GM21619 (cell line): ENCODE data around the gene GLCCI1.
"Not testable (repeated sequence)": the region's sequence is repeated elsewhere in the genome, so short reads cannot be mapped to it uniquely, and the experiment has no call there.

Experiments
- ATAC-seq: cut with Tn5 transposase; IDR thresholded peaks from one replicate; pipeline ENCODE4 v1.9.1; 2021; ENCODE audit not compliant: unreplicated experiment

GLCCI1 gene

DNA sequence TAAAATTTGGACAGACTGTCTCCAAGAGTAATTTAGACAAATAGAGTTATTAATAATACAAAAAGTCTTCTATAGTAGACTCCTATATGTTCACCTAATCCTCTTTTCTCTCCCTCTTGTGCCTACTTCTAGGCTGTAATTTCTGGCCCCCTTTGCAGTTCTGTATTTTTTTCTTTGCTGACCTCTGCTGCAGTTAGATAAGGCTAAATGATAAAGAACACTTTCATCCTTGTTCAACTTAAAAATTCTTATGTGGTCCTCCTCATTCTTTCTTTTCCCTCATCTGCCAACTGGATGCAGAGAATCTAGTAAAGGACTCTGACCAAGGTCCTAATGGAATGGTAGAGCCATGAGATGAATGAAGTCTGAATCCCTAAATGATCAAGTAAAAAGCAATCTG, 20.1 kb downstream of the GLCCI1 start:
- no peak for ATAC-seq

DNA sequence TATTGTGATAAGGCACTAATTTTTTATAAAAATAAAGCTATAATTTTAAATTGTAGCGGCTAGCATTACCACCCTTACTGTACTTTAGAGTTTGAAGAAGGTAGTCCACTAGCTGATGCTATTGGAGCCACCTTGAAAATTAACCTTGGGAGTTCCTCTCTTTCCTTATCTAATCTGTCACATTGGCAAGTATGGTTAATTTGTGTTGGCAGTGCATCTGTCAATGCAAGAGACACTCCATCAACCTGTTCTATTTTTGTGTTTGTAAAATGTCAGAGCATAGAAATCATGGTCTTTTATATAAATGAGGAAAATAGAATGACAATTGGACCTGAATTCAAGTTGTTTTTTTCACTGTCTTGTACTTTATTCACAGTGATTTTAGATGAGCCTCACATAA, 20.5 kb downstream of the GLCCI1 start:
- no peak for ATAC-seq

DNA sequence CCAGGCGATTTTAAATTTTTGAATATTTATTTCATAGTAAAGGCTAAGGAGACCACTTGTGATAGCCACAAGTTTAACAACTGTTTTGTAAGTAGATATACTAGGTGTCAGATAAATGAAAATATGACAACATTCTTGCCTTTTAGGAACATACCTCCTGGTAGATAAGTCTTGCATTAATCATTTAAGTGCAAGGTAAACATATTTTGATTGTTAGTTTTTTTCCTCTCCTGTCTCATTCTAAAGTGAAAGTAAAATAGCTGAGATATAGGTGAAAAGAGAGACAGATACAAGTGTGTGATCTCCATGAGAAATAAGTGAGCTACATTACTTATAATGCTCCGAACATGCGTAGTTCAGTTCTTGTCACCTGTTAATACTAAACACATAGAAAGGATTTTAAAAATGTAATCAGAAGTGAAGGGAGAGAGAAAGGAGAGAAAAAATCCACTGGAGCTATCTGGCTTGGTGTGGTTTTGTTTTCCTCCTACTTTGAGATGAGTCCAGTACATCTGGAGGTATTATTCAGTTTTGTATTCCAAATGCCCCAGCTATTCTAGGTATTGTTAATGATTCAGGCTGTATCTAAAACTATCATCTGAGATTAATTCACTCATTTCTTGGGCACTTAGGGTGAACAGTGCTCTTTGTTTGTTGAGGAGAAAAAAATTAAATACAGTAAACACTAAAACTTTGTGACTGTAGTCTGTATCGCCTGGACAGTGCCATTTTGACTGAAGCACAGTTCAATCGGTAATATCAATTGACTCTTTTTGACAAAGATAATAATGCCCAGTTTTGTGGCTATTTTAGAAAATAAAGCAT, 21.2 kb downstream of the GLCCI1 start:
- no peak for ATAC-seq

DNA sequence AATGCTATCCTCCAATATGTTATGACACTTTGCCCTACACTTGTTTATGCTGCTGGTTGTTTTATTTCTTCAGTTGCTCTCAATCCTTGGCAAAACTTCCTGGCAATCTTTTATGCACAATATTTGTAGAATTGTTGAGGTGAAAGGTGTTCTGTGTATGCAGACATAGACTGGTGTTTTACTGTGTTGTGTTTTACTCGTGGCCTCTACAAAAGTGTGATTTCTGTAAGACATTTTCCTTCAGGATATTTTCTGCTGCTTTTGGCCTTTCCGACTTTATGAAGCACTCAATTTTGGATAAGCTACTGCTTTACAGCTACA, 21.8 kb downstream of the GLCCI1 start:
- ATAC-seq, result no peak

DNA sequence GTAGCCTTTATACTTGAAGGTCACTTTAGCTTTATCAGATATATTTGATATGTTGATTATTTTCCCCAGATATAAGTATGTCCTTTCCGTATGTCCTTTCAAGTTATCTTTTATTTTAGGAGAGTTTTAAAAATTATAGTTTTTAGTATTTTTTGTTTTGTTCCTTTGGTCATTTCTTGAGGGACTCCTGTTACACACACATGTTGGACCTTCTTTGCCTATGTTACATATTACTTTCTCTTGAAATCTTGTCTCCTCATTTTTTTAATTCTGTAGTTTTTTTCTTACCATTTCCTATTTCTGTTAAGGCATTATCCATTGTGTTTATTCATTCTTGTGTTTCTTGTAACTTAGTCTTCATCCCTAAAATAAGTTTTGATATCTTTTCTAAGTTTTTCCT, 23.9 kb downstream of the GLCCI1 start:
- no peak for ATAC-seq

DNA sequence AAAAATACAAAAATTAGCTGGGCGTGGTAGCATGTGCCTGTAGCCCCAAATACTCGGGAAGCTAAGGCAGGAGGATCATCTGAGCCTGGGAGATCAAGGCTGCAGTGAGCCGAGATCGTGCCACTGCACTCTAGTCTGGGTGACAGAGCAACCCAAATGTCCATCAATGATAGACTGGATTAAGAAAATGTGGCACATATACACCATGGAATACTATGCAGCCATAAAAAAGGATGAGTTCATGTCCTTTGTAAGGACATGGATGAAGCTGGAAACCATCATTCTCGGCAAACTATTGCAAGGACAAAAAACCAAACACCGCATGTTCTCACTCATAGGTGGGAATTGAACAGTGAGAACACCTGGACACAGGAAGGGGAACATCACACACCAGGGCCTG, 26.8 kb downstream of the GLCCI1 start:
- not testable (repeated sequence) for ATAC-seq

DNA sequence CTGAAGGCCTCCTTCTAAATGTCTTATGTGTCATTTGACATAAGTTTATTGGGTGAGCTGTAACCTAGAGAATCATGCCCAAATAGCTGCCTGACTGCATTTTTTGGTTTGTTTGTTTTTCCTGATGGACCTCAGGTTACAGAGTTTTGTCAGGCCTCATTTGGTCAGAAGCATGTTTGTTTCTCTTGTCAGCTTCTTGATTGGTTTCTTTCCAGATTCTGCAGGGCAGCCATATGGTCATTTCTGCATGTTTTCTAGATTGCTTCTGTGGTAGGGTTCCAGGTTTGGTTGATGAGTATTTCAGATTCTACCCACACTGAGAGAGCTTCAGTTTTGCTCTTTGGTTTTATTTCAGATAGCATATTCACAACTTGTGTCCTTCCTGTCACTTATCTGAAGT, 28.0 kb downstream of the GLCCI1 start:
- no peak for ATAC-seq

DNA sequence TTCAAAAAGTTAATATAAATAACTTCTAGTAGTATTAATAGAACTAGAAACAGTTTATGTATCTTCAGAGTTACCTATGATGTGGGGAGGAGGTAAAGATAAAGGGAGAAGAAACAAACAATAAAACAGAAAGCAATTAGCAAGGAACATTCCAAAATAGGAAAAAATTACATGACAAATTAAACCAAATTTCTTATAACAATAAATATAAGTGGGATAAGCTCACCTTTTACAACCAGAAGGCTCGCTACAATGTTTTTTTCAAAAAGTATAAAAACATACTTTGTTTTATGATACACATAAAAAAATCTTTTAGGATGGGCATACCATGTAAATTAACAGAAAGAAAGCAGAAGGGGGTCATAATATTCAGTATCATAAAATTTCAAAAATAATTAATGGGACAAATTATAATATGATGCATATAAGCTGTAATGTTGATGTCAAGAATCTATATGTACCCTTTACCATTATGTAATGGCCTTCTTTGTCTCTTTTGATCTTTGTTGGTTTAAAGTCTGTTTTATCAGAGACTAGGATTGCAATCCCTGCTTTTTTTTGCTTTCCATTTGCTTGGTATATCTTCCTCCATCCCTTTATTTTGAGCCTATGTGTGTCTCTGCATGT, 31.8 kb downstream of the GLCCI1 start:
- ATAC-seq, result no peak

DNA sequence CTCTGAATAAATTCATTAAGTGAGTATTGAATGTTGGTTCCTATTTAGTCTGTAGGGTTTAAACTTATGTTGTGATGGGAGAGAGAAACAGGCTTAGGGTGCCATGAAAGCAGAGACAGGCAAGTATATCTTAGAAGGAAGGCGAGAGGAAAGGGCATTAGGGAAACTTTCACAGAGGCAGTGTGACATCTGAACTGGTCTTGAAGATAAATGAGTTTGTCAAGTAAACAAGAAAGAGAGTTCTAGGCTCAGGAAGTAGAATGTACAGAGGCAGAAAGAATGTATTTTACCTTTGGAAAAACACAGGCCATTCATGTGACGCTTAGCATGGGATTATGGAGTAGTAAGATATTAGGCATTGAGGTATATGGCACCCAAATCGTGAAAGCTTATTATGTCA, 34.5 kb downstream of the GLCCI1 start:
- ATAC-seq, result no peak

DNA sequence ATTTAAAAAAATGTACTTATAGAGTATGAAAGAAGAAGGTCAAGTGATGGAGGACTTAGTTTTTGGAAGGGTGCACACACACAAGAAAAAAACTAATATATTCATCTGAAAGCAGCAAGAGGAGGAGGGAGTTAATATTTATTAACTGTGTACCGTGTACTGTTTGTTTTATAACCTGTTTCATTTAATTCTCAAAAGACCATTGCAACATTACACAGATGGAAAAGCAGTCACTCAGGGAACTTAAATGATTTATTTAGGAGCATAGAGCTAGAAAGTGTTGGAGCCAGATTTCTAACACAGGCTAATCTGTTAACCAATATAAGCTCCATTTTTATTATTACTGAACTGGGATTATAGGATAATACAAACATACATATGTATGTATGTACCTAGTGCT, 36.7 kb downstream of the GLCCI1 start:
- ATAC-seq, result no peak

DNA sequence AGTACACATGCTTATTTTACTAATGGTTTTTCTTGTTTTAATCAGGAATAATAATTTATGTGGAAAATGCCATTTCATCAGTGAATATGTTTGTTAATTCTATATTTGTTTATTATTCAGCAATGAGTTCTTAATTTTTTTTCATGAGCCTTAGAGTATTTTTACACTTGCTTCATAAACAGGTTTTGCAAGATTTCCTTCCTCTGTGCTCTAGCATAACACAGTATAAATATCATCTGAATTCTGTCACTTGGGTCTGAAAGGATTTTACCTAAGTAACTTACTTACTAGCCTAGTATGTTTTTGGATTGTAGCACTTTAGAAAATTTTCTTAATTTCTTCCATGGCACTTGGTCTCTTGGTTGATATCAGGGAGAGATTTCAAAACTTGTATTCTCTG, 45.8 kb downstream of the GLCCI1 start:
- ATAC-seq, result no peak

DNA sequence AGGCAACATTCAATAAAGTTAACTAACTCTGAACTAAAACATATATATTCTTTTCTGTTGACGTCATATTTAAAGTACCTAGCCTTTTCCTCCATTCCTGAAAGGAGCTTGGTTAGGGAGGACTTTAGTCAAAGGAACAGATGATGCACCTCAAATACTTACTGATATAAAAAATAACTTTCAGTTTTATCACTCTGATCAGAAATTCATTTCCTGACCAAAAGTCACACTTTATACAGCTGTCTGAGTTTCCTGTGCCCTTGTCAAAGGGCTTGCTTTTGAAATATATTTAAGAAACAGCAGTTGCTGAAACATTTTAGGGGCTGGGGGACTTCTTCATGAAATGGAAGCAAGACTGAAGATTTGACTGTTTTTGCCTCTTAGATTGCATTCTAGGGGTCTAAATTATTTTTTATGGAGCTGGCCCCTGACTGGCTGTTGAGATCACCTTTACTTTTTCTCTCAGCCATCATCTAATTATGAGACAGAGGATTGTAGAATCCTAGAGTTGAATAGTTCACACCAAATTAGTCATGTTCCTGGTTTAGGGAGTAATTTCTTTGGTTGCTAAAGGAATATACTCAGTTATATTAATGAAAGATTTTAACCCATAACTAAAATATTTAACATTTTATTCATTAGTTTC, 46.6 kb downstream of the GLCCI1 start:
- no peak for ATAC-seq

DNA sequence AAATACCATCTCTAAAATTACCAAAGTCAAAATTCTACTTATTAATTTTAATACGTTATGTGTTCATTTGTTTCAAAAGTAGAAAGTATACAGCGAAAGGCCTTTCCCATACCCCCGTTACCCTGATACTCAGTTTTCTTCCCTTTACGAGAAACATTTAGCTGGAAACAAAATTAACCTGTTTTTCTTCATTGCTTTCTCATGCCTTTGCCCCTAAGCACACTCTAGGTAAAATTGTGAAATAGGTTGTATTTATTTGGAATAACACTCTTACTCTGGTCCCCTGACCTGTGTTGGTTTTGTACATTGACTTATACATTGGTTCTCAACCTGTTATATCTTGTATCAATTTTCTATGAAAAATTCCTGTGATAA, 47.1 kb downstream of the GLCCI1 start:
- ATAC-seq, result no peak

DNA sequence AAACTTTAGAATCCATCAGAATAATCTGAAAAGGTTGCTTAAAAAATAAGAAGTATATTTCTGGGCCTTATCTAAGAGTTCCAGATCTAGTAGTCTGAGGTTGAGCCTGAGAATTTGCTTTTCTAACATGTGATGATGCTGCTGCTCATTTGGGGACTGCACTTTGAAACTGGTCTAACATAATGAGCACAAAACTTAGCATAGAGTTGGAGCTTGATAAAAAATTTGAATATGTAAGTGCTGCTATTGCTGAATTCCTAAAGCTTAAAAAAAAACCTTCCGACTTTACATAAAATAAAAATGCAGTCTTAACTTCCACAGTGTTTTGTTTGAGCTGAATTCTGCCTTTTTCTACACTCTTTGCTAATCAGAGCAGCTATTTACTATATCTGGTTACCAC, 48.8 kb downstream of the GLCCI1 start:
- no peak for ATAC-seq

DNA sequence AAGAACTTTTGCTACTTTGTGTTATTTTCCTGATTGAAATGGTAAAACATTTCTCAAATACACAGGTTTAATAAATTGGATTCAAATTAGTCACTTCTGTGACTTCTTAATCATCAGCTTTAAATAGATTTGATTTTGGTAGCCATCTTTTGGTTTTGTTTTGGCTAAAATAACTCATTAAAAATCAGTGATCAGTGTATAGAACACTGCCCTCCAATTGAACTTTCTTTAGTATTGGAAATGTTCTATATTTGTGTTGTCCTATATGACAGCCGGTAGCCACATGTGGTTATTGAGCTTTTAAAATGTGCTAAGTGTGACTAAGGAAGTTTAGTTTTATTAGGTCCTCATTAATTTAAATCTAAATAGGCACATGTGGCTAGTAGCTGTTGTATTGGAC, 50.4 kb downstream of the GLCCI1 start:
- ATAC-seq, result no peak

DNA sequence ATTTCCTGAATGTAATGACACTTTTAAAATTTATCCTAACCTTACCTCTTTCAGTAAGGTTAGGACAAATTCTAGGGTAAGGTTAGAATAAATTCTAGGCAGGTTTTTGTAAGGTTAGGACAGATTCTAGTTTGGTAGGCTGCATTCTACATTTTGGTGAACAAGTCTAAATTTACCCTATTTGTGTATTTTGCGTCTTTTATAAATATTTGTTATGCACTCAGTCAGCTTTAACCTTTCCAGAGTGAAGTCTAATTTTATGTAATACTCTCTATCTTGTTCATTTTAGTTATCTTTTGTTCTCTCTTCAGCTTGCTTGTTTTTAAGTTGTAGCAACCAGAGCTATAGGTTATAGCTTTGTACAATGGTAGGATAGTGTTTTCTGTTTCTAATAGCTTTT, 54.0 kb downstream of the GLCCI1 start:
- no peak for ATAC-seq

DNA sequence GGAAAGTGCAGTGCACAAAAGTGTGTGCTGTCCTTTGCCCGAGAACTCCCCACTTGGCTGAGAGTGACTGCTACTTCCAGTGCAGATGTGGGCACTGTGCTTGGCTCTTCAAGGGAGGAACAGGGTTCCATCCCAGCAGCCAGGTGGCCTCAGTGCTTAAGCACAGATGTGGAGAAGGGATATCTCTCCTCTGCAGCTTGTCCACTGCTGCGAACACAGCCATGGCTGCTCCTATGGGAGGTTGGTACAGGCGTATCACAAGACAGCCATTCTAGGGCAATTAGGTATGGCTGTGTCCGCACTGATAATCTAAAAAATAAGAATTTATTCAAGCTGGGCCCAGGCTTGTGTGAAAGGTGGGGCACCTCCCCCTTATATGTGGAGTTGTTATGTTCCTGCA, 66.6 kb downstream of the GLCCI1 start:
- no peak for ATAC-seq

DNA sequence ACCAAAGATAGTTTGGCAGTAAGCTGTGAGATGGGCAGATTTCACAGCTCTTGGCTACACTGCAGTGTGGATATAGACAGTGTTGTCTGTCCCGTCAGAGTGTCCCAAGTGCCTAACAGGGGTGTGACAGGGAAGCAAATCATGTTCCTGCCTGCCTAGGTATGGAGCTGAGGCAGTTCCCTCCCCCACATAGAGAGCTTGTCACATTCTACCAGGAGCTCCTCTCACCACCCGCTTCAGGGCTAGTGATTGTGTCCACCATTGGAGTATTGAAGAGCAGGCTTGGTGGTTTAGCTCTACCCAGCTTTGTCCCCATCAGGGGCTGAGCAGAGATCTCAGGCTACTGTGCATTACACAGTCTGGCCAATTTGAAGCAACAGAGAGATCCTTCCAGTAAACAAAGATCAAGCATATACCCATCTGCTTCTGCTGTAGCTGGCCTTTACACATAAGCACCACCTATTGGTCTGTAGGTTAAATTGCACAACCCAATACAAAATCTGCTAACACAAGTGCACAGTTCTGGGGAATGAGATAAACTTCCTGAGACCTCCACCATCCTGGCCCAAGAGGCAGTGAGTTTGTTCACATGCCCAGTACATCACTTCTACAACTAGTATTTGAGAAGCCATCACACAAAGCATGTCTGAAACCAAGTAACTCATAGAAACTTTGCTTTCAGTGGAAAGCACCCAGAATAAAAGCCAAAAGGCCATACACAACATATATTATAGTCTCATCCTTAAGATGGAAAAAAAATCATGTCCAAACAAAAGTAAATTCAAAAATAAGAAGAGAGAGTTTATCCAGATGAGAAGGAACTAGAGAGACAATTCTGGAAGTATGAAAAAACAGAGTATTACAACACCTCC, 67.3 kb downstream of the GLCCI1 start:
- no peak for ATAC-seq

DNA sequence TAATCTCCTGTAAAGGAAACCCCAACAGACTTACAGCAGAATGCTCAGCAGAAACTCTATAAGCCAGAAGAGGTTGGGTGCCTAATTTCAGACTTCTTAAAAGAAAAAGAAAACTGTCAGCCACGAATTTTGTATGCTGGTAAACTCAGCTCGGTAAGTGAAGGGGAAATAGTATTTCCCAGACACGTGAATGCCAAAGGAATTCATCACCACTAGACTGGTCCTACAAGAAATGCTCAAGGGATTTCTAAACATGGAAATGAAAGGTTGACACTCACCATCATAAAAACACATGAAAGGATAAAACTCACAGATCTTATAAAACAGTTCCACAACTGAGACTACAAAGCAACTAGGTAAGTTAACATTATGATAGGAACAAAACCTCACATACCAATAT, 68.6 kb downstream of the GLCCI1 start:
- no peak for ATAC-seq

DNA sequence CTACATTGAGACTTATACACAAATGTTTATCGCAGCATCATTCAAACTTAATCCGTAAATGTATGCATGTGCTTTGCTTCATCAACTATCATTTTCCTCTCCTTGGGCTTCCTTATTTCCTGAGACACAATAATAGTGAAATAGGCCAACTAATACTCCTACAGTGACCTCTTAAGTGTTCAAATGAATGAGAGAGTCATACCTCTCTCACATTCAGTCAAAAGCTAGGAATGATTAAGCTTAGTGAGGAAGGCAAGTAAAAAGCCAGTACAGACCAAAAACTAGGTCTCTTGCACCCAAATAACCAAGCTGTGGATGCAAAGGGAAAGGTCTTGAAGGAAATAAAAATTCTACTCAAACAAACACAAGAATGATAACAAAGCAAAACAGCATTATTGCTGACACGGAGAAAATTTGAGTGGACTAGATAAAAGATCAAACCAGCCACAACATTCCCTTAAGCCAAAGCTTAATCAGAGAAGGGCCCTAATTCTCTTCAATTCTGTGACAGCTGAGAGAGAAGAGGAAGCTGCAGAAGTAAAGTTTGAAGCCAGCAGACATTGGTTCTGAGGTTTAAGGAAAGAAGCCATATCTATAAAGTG, 72.3 kb downstream of the GLCCI1 start:
- no peak for ATAC-seq
